Measurements from ENCODE around the gene PLXNA2.

The PLXNA2 gene

DNA sequence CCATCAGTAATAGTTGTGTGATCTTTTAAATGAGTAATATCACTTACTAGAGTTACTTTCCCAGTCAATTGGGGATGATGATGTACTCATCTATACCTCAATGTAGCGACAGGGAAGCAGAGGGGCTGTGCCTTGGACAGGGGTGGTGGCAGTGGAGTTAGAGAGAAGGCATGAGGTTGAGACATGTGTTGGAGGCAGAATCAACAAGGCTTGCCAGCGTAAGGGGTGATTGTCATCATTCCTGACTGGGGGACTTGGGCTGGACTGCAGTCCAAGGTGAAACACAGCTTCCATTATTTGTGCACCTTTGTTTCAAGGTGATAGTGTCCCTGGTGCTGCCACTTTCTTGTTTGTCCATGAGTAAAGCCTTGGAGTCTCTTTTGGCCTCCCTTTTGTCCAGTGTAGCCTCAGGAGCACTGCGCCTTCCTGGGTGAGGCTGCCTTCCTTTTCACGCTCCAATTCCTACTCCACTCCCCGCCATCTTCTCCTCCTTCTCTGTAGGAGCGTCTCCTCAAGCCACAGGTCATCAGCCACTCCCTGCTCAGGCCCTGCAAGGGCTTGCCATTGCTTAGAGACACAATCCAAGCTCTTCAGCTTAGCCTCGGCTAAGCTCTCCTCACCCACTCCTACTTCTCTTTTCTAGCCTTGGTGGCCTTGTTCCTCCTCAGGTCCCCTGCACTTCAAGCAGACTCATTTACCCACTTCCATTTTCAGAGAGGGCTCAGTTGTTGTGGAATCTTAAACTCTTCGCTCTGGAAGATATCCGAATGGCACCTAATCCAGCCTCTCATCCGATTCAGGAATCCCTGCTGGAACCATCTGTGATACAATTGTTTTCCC lies 255.6 kb downstream of the PLXNA2 start:
- no peak for DNase-seq

DNA sequence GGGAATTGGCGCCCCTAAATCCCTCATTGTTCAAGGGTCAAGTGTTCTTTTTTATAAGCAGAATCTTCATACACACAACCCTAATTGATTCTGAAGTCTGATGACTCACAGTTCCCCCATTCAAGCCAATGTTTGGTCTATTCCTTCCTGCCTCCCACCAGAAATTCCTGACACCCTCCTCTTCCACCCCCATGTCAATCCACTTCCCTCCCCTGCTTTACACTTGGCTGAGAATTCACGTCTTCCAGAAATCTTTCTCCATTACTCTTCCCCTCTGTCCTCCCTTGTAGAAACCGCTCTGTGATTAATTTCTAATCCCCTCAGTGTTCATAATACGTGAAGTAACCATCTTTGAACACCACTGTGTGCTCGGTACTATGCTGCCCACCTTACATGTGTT lies 257.0 kb downstream of the PLXNA2 start:
- DNase-seq: no peak

DNA sequence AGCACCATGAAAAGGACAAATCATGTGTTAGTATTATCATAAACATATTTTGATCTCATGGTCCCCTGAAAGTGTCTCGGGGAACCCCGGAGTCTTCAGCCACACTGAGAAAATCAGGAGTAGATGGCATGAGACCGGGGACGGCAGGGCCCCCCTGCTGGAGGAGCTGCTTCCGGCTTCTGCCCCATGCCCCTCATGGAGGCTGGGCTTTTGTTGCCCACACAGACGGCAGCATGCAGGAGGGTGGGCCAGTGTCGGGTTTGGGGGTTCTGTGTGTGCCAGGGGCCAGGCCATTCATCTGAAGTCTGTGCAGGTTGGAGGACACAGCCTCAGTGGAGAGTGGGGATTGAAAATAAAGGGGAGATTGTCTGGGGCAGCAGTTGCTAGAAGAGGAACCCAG lies 258.2 kb downstream of the PLXNA2 start:
- no peak for DNase-seq

DNA sequence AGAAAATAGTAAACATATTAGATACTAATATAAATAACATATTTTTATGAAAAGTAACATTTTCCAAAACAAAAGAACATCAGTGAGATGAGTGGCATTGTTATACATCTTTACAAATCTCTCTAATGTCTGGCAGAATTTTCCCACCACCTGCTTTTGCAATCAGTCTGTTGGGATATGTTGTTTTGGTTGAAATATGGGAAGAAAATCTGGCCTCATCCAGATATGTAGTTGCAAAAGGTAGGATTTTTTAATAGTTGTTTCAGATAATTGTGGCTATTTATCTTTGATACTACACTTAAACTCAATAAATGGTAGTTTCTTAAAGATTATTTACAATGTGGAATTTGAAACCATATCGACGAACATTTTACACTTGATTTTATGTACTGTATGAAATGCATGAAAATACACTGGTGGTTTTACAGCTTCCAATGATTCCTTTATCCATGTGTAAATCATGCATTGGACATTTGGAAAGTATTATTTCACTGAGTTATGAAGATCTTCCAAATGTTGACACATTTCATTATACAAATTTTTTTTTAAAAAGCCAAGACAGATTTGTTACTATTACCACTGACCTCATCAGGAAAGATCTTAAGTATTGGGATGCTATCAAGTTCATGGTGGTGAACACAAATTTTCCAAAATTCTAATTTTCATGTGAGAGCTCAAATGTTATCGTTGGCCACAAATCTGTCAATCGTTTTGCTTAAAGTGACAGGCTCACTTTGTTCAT lies 259.2 kb downstream of the PLXNA2 start:
- no peak for DNase-seq

DNA sequence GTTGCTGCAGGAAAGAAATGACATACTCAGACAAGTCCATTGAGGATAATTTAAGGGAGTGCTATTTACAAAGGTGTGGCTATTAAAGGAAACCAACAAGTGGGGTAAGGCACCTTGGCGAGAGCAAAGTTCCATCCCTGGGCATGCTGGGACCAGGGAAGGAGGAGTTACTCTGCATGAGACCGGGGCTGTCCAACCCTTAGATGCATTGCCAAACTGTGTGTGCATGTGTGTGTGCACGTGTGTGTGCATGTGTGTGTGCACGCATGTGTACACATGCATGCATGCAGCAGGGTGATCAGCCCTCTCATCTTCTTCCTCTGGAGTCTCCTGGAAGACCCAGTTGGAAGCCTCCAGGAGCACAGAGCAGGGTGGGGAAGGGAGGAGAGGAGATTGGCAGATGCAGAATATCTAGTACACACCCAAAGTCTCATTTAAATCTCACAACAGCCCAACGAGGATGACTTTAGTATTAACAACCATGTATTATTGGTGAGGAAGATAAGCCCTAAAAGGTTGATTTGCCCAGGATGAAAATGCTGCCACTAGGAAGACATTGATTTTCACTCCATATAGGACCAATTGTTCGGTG lies 261.0 kb downstream of the PLXNA2 start:
- DNase-seq: no peak

DNA sequence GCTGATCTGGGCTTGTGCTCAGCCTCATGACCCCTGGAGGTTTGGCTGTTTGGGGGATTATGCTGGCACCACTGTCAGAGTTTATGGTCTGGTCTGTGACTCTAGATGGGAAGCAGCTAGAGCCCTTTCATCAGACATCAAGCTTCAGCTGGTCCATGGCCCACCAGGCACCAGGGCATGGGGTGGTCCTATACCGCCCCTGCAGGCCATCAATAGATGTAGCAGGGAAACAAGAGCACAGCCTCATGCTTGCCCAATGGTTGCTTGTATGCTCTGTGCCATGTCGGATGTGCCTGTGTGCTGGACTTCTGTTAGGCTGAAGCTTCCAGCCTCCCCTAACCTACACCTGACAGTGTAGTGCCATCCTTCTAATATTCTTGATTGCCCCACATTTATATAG lies 262.2 kb downstream of the PLXNA2 start:
- DNase-seq: no peak

DNA sequence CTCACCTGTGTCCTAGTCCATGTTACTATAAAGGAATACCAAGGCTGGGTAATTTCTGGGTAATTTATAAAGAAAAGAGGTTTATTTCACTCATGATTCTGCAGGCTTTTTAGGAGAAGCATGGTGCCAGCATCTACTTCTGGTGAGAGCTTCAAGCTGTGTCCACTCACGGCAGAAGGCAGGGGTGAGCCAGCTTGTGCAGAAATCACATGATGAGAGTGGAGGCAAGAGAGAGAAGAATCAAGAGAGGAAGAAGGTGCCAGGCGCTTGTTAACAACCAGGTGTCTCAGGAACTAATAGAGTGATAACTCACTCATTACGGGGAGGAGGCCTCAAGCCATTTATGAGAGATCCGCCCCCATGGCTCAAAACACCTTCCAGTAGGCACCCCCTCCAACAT lies 265.7 kb downstream of the PLXNA2 start:
- DNase-seq: no peak

DNA sequence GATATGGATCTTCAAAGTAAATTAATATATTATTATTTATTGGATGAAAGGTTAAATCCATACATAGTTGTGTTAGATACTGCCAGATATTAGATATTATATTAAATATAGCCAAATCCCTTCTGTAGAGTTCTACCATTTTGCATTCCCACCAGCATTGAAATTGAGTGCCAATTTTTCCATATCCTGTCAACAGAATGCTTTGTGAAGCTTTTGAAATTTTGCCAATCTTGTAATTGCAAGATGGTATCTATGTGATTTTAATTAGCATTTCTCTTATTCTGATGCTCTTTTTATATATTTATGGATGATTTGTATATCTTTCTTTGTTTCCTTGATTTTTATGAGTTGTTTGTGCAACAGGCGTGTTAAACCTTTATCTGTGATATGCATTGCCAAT lies 266.3 kb downstream of the PLXNA2 start:
- DNase-seq: no peak

DNA sequence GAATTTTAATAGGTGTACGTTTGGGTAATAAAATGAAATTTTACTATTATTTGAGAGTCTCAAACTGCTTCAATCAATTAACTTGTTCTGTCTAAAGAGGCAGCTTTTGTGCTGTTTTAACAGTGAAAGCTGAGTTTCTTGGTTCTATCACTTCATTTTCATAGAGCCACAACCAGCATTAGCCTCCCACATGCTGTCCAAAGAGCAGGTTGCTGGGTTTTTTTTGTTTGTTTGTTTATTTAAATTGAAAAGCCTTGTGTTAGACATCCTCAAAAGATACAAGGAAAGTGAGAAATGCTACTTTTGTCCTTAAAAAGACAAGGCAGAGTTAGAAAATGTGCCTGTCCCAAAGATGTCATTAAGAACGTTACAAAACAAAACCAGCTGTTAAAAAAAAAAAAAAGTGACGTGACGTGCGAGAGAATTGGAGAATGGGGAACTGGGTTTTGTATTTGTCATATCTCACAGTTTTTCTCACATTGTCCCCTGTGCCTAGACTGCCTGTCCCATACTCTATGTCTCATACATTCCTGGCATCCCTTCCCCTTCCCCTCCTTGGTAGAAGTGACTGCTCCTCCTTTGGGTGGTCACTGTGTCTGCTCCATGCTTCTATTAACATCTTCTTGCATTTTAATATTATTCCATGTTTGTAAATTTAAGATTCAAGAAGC lies 270.2 kb downstream of the PLXNA2 start:
- no peak for DNase-seq

DNA sequence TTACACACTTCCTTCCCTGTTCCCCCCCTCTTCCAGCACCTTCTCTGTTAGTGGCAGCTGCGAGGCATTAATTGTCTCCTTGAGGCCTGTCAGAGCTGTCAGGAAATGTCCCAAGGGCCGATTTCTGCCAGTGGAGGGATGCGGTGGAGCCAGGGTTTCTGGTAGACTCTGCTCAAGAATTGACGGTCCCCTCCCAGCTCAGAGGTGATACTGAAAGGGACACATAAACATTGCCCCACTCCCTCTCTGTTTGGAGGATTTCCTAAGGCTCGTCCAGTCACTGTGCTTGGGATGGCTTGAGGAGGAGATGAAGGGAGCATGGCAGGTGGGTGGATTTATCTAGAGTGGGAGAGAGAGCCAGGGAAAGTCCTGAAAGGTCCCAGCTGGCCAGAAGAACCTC lies 271.8 kb downstream of the PLXNA2 start:
- no peak for DNase-seq

All from right hindlimb (tissue), 1 donor.